Adrenal gland (tissue), 12 donors: ENCODE results near the gene MED27. TPM values are rescaled to one million over a fixed set of nuclear protein-coding genes. Genes with fewer than 3 reads are reported as not detected.

Experiments
- DNase-seq, 7 donors: peaks; one replicate each; pipeline ENCODE4 v3.0.0-alpha.2; 2019 to 2020
- H3K27ac ChIP-seq, 5 donors: fragments of 200-600 bp; sonication (generic) in 4 of 5; 1 replicate in 3 of 5; 2 replicates in 2 of 5; pipeline versions ENCODE4 v1.5.1 to v1.8.0; 2016 to 2020; ENCODE audit warnings: mild to moderate bottlenecking in 1 of 5
- H3K27me3 ChIP-seq: fragments of 200-600 bp; 2 replicates; pipeline ENCODE4 v1.8.0; 2021
- H3K36me3 ChIP-seq, 2 donors: fragments of 200-600 bp; replicated peaks in 1 of 2; 1 replicate in 1 of 2; 2 replicates in 1 of 2; pipeline versions ENCODE4 v1.5.1 to v1.8.0; 2018 to 2022
- H3K4me1 ChIP-seq, 2 donors: fragments of 200-600 bp; replicated peaks in 1 of 2; 1 replicate in 1 of 2; 2 replicates in 1 of 2; pipeline versions ENCODE4 v1.5.1 to v1.8.0; 2018 to 2021
- H3K4me3 ChIP-seq, 4 donors: fragments of 200-600 bp; sonication (generic) in 3 of 4; one replicate each; pipeline ENCODE4 v1.5.1; 2016 to 2018
- H3K9me3 ChIP-seq, 3 donors: fragments of 200-600 bp; sonication (generic) in 1 of 3; replicated peaks in 1 of 3; 1 replicate in 2 of 3; 2 replicates in 1 of 3; pipeline versions ENCODE4 v1.5.1 to v1.8.0; 2016 to 2021
- POLR2A ChIP-seq, 2 donors: fragments of 450-650 bp; IDR thresholded peaks; one replicate each; pipeline ENCODE4 v1.6.1; 2017; ENCODE audit warnings: antibody characterized with exemption in 2 of 2, mild to moderate bottlenecking in 2 of 2, moderate library complexity in 1 of 2
- WGBS, 4 donors: extraction: QIAGEN DNeasy Blood & Tissue Kit in 2 of 4; methylation state at CpG; one replicate each; pipeline versions ENCODE4 v1.1.5 to v1.1.7; 2013 to 2017; 5-methylcytosine and 5-hydroxymethylcytosine counted together
- intact Hi-C, 2 donors: fragments of 100-400 bp; cut with DNase I; formaldehyde crosslinking; loops; one replicate each; pipeline versions ENCODE4 v1.14.1 to v1.15.0; 2022 to 2023
- polyA plus RNA-seq, 3 donors: library from polyadenylated mRNA; stranded (reverse); fragments of 200-250 nt in 2 of 3; fragments of 350-450 nt in 1 of 3; fragmentation: Illumina TruSeq in 1 of 3; extraction: RNeasy Lipid Tissue Mini Kit (QIAGEN cat#74804) in 1 of 3; gene quantifications; one replicate each; pipeline ENCODE4 v1.2.3, GENCODE V29; 2013 to 2014
- total RNA-seq, 9 donors: library from RNA; depleted of rRNA in 4 of 9; stranded (reverse); fragments of >200 nt in 4 of 9; fragments of 120-200 nt in 1 of 9; fragmentation: NEBNext Ultra II Directional in 1 of 9; extraction: Animal tissue kit (Norgen Biotek cat#: 25700) in 1 of 9; gene quantifications; one replicate each; pipeline versions ENCODE4 v1.1.0 to v1.2.4, GENCODE V29; 2013 to 2023
- TF ChIP-seq, protein P1 (sequence below), 6 experiments: fragments of 450-650 bp in 4 of 6; fragments of 200-600 bp in 2 of 6; sonication (generic) in 1 of 6; IDR thresholded peaks; 1 replicate in 5 of 6; 2 replicates in 1 of 6; pipeline versions ENCODE4 v1.5.1 to v1.8.0; 2016 to 2021; ENCODE audit warnings: antibody characterized with exemption in 6 of 6, mild to moderate bottlenecking in 2 of 6, moderate library complexity in 1 of 6
- donor health status: healthy with polysubstance abuse.
- donor health status: Bipolar disorder and iron deficiency.
- donor health status: DM: yes; HTN: yes; CAD: no.
- donor health status: DM: no; HTN: no; CAD: no.
- donor health status: DM: no; HTN: no; CAD: no.
- donor health status: DM: yes; HTN: yes; CAD: no.

Gene MED27
- total and polyA plus RNA-seq, 12 donors: 12.2 to 37.4 (median 15.9) TPM

DNA sequence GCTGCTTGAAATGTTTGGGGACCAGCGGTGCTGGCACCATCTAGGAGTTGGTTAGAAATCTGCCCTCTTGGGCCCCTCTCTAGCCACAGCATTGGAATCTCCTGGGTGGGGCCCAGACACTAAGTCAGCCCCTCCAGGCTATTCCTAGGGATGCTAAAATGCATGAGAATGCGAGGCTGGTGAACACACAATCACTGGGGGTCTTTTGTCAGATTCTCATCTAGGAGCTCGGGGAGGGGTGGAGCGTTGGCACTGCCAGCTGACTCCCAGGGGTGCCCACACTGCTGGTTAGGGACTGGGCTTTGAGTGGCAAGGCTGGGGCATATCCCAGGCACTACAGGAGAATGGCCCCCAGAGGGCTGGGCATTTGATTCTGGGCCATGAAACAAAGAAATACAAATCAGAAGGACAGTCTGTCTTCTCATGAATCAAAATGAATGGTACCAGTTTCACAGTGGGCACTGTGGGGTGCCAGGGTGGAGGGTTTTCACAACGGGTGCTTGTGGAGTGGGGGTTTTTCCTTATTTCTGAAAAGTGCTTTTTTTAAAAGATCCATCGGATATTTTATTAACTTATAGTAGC lies 212.0 kb downstream of the MED27 start:
- Histone ChIP-seq H3K4me1 (no peaks in the 10 kb centered on the region), H3K4me3 (no peak overlapping the region), H3K36me3 (peaks cover 0 to 2% of the 10 kb centered on the region in 2 donors), H3K27ac (no peak overlapping the region), H3K9me3 (no peaks in the 10 kb centered on the region), H3K27me3 (no peaks in the 10 kb centered on the region)
- intact Hi-C loops: no loop called here
- WGBS, 4 donors: 94 to 100% (median 96%) methylated on average over 6 of the region's 6 CpGs
- no peak for DNase-seq
- no peak for TF ChIP-seq POLR2A (IDR thresholded peaks at IDR 0.05)
- TF ChIP-seq, protein P1, sequence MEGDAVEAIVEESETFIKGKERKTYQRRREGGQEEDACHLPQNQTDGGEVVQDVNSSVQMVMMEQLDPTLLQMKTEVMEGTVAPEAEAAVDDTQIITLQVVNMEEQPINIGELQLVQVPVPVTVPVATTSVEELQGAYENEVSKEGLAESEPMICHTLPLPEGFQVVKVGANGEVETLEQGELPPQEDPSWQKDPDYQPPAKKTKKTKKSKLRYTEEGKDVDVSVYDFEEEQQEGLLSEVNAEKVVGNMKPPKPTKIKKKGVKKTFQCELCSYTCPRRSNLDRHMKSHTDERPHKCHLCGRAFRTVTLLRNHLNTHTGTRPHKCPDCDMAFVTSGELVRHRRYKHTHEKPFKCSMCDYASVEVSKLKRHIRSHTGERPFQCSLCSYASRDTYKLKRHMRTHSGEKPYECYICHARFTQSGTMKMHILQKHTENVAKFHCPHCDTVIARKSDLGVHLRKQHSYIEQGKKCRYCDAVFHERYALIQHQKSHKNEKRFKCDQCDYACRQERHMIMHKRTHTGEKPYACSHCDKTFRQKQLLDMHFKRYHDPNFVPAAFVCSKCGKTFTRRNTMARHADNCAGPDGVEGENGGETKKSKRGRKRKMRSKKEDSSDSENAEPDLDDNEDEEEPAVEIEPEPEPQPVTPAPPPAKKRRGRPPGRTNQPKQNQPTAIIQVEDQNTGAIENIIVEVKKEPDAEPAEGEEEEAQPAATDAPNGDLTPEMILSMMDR (IDR thresholded peaks at IDR 0.05): no peak

DNA sequence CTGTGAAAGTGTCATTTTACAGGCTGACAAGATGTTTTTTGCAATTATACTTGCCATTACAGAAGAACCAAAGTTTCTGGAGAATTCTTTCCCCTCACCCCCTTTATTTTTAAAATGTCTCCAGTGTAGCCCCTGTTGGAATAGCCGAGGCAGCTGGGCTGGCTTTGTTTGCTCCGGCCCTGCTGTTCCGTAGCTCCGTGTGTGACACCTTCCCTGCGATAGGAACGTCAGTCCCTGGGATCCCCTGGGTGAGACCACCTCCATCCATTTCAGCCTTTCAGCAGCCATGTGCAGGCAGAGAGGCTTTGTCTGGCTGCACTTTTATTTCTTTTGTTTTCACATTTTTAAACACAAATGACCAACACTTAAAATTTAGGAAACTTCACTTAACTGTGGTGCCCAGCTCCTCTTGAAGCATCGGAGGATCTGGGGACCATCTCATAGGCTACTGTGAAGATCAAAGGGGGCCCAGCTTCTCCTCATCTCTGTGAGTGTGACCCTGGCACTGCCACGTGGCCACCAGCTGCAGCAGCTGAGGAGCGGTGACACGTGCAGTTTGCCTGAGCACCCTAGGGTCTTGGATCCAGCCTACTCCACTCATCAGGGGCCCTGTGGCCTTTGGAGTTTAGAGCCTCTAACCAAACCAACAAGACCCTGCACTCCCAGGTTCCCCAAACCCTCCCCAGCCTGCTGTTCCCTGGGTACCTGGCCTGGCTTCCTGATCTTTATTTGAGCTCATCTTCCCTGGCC lies 214.0 kb downstream of the MED27 start:
- H3K36me3 ChIP-seq: peaks cover 0 to 9% of the 10 kb centered on the region in 2 donors
- no peak for DNase-seq
- no peaks in the 10 kb centered on the region for H3K9me3 ChIP-seq
- WGBS, 4 donors: 89 to 96% (median 94%) methylated on average over 10 of the region's 10 CpGs
- no peaks in the 10 kb centered on the region for H3K4me1 ChIP-seq
- H3K4me3 ChIP-seq: no peak overlapping the region
- no peak overlapping the region for H3K27ac ChIP-seq
- H3K27me3 ChIP-seq: no peaks in the 10 kb centered on the region
- TF ChIP-seq, protein P1 (IDR thresholded peaks at IDR 0.05): no peak
- TF ChIP-seq POLR2A (IDR thresholded peaks at IDR 0.05): no peak
- intact Hi-C loops: no loop called here

DNA sequence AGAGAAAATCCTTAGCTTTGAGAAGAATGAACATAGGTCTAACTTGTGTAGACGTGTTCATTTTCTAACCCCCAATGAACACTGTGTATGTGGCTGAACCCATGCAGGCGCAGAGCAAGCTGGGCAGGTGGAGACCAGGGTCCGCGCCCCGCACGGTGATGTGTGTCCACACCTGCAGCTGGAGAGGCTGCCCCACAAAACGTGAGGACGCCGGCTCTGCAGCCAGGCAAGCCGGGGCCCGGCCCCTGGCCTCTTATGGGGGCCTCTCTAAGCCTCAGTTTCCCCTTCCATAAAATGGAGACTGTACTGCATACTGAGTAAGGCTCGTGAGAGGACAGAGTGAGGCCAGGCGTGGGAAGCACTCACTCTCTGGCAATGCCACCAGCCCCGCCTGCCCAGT lies 215.1 kb downstream of the MED27 start:
- H3K9me3 ChIP-seq: no peaks in the 10 kb centered on the region
- no peak overlapping the region for H3K4me3 ChIP-seq
- 92 to 98% (median 96%) methylated on average over 14 of the region's 14 CpGs for WGBS, 4 donors
- no peaks in the 10 kb centered on the region for H3K27me3 ChIP-seq
- no peak for DNase-seq
- no peak for TF ChIP-seq POLR2A (IDR thresholded peaks at IDR 0.05)
- TF ChIP-seq, protein P1 (IDR thresholded peaks at IDR 0.05): no peak
- H3K27ac ChIP-seq: no peak overlapping the region
- peaks cover 0 to 9% of the 10 kb centered on the region in 2 donors for H3K36me3 ChIP-seq
- intact Hi-C loops: no loop called here
- H3K4me1 ChIP-seq: no peaks in the 10 kb centered on the region

DNA sequence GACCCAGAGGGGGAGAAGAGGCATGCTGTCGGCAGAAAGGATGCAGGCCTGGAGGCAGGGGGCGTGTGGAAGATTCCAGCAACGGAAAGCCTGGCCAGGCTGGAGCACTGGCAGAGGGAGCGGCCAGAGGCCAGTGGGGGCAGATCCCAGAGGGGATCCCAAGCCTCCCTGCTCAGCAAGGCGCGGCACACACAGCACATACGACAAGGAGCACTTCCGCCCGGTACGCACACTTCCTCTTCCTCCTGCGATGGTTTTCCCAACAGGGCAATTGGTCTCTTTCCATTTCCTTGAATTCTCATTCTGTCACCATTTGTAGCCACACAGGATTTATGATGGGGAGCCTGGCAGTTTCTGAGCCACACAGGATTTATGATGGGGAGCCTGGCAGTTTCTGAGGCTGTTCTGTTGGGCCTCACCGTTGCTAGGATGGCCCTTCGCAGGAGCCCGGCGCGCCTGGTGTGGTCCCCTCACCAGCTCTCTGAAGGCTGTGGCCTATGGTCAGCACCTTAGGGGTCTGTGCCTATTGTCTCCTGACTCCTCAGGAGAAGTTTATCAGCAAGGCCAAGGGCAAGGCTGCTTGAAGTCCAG lies 216.3 kb downstream of the MED27 start:
- no peaks in the 10 kb centered on the region for H3K9me3 ChIP-seq
- no peak for DNase-seq
- TF ChIP-seq POLR2A (IDR thresholded peaks at IDR 0.05): no peak
- TF ChIP-seq, protein P1 (IDR thresholded peaks at IDR 0.05): no peak
- no peaks in the 10 kb centered on the region for H3K4me1 ChIP-seq
- peaks cover 0 to 9% of the 10 kb centered on the region in 2 donors for H3K36me3 ChIP-seq
- H3K27ac ChIP-seq: no peak overlapping the region
- intact Hi-C loops: no loop called here
- no peaks in the 10 kb centered on the region for H3K27me3 ChIP-seq
- no peak overlapping the region for H3K4me3 ChIP-seq
- 67 to 84% (median 77%) methylated on average over 11 to 16 of the region's 16 CpGs for WGBS, 4 donors
